Measurements from ENCODE around the gene OSBPL2.

Gene OSBPL2

GRCh38 chr20:62269378-62269777, 31.1 kb downstream of the OSBPL2 start:
- ATAC-seq (no peak), DNase-seq (no peak)
- Mint-ChIP-seq H3K4me1 (no peaks in the 10 kb centered on the region), H3K27ac (peak overlapping the region in 1 of 2 donors; percentile 49), H3K9me3 (no peaks in the 10 kb centered on the region), H3K27me3 (no peaks in the 10 kb centered on the region), H3K4me3 (no peak overlapping the region)

DNA sequence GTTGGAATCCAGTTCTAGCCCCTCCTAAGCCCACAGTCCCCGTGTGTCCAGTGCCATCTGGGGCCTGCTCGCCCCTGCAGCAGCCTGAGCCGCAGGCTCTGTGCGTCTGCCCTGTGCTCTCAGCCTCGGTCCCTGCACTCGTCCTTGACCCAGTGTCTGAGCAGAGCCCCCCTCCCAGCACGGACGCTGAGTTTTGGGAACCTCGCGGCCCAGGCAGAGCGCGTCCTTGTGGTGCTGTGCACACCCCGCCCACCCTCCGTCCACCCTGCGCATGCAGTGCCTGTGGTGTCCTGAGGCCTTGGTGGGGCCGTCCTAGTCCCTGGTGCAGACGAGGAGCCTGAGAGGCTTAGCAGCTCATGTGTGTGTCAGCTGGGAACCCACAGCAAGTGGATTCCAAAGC, 31.6 kb downstream of the OSBPL2 start:
- H3K27ac Mint-ChIP-seq = peak overlapping the region in 1 of 2 donors; percentile 48
- DNase-seq (no peak), ATAC-seq (no peak)
- H3K9me3 Mint-ChIP-seq = no peaks in the 10 kb centered on the region
- no peaks in the 10 kb centered on the region for H3K4me1 Mint-ChIP-seq
- H3K4me3 Mint-ChIP-seq = no peak overlapping the region
- H3K27me3 Mint-ChIP-seq = no peaks in the 10 kb centered on the region

- no peak for DNase-seq
- no peak overlapping the region for H3K4me3 Mint-ChIP-seq
- no peaks in the 10 kb centered on the region for H3K4me1 Mint-ChIP-seq
- H3K27me3 Mint-ChIP-seq = no peaks in the 10 kb centered on the region
- no peaks in the 10 kb centered on the region for H3K9me3 Mint-ChIP-seq
- ATAC-seq = no peak
- H3K27ac Mint-ChIP-seq = peak overlapping the region in 1 of 2 donors; percentile 74
These were observed 33.9 kb downstream of the OSBPL2 start for GRCh38 chr20:62272200-62272599.

DNA sequence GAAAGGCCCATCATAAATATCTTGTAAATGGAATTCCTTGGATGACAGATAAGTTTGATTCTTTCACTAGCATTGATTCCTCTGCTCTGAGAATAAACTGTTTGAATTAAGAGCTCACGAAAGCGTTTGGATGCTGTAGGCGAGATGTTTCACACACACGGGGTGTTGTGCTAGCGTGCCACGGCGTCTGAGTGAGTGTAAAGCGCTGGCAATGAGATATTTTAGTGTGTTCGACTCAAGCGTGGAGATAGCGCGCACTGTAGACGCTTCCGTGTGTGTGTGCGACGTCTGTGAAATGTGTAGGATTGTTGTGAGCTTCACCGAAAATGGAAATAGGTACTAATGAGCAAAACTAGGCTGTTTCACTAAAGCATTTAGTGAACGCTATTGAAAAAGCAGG, 35.1 kb downstream of the OSBPL2 start:
- H3K9me3 Mint-ChIP-seq = no peaks in the 10 kb centered on the region
- H3K27ac Mint-ChIP-seq = no peak overlapping the region

DNA sequence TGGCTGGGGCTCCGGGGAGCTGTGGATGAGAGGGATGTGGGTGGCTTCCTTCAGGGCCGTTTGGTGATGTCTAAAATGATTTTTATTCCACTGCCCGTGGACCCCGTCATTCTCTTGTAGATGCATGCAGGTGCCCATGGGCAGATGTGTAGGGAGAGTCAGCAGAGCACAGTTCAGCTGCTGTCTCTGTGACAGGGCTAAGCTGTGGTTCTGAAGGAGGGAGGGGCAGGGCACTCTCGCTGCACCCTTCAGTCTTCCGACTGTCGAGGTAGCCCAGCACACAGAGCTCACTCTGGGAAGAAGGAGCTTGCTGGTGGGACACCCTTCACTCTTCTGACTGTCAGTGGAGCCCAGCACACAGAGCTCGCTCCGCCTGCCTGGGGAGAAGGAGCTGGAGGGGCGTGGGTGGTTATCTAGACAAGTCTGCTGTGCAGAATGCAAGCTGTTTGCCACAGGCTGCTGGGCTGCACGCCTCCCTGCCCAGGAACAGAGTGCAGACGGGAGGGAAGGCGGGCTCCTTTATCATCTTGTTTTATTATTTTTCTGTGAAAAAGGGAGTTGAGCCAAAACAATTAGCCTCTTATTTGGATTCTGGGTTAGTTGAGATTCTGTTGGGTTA, 36.1 kb downstream of the OSBPL2 start:
- Mint-ChIP-seq H3K9me3 (no peaks in the 10 kb centered on the region), H3K27me3 (no peaks in the 10 kb centered on the region), H3K27ac (peak overlapping the region in 1 of 2 donors; percentile 63), H3K4me3 (no peak overlapping the region), H3K4me1 (no peaks in the 10 kb centered on the region)
- ATAC-seq = no peak
- DNase-seq = no peak

More for the DNA sequence above, 35.1 kb downstream of the OSBPL2 start:
- Mint-ChIP-seq H3K4me1 (no peaks in the 10 kb centered on the region), H3K27me3 (no peaks in the 10 kb centered on the region), H3K4me3 (no peak overlapping the region)
- no peak for ATAC-seq
- no peak for DNase-seq

DNA sequence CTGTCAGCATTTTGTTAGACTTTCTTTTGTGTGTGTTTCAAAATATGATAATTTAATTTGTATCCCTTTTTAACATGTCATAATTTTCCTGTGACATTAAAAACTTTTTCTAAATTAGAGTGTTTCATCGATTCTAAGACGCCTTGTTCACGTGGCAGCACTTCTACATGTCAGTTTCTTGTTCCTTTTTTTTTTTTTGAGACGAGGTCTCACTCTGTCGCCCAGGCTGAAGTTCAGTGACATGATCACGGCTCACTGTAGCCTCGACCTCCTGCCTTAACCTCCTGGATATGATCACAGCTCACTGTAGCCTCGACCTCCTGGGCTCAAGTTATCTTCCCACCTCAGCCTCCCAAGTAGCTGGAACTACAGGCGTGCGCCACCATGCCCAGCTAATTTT, 36.9 kb downstream of the OSBPL2 start:
- Mint-ChIP-seq H3K4me1 (no peaks in the 10 kb centered on the region), H3K27me3 (no peaks in the 10 kb centered on the region), H3K27ac (no peak overlapping the region), H3K9me3 (no peaks in the 10 kb centered on the region), H3K4me3 (no peak overlapping the region)
- no peak for DNase-seq
- no peak for ATAC-seq

DNA sequence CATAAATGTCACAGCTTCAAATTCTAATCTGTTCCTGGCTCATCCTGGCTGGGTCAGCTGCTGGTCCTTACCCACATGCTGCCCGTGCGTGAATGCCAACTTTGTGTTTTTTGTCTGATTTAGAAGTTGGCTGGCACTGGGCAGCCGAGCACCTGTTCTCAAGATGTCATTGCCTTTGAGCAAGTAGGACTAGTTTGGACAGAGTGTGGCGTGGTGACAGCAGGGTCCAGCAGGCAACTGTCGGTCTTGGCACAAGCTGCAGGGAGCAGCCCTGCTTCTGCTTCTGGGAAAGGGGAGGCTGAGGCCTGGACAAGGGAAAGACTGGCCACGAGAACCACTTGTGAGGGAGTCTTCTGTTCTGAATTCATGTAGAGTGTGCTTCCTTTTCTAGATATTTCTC, 38.1 kb downstream of the OSBPL2 start:
- H3K4me1 Mint-ChIP-seq = no peaks in the 10 kb centered on the region
- H3K27ac Mint-ChIP-seq = no peak overlapping the region
- no peak for ATAC-seq
- no peak overlapping the region for H3K4me3 Mint-ChIP-seq
- DNase-seq = no peak
- no peaks in the 10 kb centered on the region for H3K27me3 Mint-ChIP-seq
- no peaks in the 10 kb centered on the region for H3K9me3 Mint-ChIP-seq

GRCh38 chr20:62277253-62277652, 38.9 kb downstream of the OSBPL2 start:
- Mint-ChIP-seq H3K4me3 (no peak overlapping the region), H3K4me1 (no peaks in the 10 kb centered on the region), H3K27me3 (no peaks in the 10 kb centered on the region), H3K9me3 (no peaks in the 10 kb centered on the region), H3K27ac (no peak overlapping the region)
- ATAC-seq (no peak), DNase-seq (no peak)

GRCh38 chr20:62280303-62280702, 42.0 kb downstream of the OSBPL2 start:
- Mint-ChIP-seq H3K4me1 (no peaks in the 10 kb centered on the region), H3K27ac (no peak overlapping the region)

DNA sequence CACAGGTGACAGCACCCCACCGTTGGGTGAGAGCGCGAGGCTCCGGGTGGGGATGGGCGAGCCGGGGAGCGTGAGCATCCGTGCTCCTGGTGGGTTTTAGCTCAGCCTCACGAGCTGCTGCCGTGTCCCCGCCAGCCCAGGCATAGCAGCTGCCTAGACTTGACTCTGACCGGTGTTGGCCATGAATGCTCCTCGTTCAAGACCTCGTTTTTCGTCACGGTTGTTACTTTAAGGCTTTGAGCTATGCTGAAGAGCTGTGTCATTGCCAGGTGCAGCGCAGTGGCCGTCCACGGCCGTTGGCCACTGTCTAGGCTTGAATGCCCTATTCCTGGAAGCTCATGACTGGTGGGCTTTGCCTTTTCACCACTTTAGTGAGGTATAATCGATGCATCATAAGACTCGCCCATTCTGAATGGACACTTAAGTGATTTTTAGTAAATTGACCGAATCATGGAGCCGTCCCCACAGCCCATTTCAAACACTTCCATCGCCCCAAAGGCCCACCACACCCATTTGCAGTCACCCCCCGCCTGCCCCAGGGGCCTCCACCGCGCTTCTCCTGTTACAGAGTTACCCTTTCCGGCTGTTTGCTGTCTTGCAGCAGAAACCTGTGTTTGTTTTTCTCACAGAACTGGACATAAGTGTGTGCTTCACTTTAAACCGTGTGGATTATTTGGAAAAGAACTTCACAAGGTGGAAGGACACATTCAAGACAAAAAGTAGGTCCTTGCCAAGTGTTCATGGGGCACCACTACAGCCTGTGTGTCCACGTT, 43.0 kb downstream of the OSBPL2 start:
- Mint-ChIP-seq H3K27ac (peak overlapping the region in 1 of 2 donors; percentile 48), H3K9me3 (no peaks in the 10 kb centered on the region), H3K27me3 (no peaks in the 10 kb centered on the region)

More at GRCh38 chr20:62280303-62280702, 42.0 kb downstream of the OSBPL2 start:
- H3K9me3 Mint-ChIP-seq = no peaks in the 10 kb centered on the region
- H3K27me3 Mint-ChIP-seq = no peaks in the 10 kb centered on the region
- DNase-seq (no peak), ATAC-seq (no peak)
- no peak overlapping the region for H3K4me3 Mint-ChIP-seq

DNA sequence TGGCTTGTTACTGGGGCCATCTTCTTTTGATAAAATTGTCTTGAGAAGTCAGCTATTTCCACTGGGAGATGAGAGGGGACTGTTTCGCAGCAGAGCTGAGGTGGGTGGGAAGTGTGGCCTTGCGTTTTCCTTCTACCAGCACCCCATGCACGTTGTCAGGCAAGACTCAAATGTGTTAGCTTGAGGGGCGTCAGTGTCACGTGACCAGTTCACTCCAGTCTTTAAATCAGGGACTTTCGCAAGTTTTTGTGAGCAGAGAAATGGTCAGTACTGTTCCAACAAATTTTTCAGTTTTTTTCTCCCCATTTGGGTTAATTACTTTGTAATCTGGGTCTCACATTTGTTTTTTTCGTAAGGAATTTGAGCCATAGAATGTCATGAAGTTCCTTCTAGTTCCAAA, 43.8 kb downstream of the OSBPL2 start:
- no peak for ATAC-seq
- H3K4me1 Mint-ChIP-seq = no peaks in the 10 kb centered on the region
- H3K27me3 Mint-ChIP-seq = no peaks in the 10 kb centered on the region
- no peak overlapping the region for H3K27ac Mint-ChIP-seq
- H3K9me3 Mint-ChIP-seq = no peaks in the 10 kb centered on the region
- no peak overlapping the region for H3K4me3 Mint-ChIP-seq
- no peak for DNase-seq

More for the DNA sequence above, 43.0 kb downstream of the OSBPL2 start:
- Mint-ChIP-seq H3K4me1 (no peaks in the 10 kb centered on the region), H3K4me3 (no peak overlapping the region)
- DNase-seq = no peak
- ATAC-seq = no peak

DNA sequence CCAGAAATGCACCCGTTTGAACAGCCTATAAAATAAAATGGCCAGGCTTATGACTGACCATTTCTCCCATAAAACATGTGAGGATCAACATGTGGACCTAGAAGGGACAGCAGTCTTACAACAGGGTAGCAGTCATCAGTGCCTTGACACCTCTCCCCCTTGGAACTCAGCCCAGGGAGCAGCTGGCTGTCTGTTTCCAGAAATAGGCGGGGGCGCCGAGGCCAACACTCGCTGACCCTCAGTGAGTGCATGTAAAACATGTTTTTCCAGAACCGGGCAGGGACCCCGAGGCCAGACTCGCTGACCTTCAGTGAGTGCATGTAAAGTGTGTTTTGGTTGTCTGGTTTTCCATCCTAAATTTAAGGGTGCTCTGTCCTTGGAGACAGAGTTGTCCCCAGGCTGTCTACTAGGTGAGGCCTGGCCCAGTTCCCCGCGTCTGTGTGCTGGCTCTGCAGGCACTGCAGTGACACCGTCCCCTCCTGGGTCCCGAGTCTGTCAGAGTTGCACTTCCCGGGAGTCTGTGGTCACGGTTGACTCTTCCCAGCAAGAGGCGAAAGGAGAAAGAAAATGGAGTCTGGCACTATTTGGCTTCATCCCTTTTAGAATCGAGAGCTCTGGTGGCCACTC, 44.7 kb downstream of the OSBPL2 start:
- no peaks in the 10 kb centered on the region for H3K27me3 Mint-ChIP-seq
- no peak overlapping the region for H3K27ac Mint-ChIP-seq
- H3K4me3 Mint-ChIP-seq = no peak overlapping the region
- no peak for DNase-seq
- ATAC-seq = no peak
- H3K9me3 Mint-ChIP-seq = no peaks in the 10 kb centered on the region
- no peaks in the 10 kb centered on the region for H3K4me1 Mint-ChIP-seq

DNA sequence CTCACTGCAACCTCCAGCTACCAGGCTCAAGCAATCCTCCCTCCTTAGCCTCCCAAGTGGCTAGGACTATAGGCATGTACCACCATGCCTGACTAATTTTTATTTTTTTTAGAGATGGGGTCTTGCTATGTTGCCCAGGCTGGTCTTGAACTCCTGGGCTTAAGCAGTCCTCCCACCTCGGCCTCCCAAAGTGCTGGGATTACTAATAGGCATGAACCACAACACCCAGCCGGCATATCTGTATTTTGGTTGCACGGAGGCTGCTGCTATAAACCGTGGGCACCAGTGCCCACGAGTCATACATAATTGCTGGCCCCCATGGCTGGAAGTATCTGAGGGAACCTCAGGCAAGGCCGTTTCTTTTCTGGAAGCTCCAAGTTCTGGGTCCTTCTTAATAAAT, 46.1 kb downstream of the OSBPL2 start:
- no peak for DNase-seq
- Mint-ChIP-seq H3K27ac (no peak overlapping the region), H3K27me3 (no peaks in the 10 kb centered on the region), H3K4me1 (no peaks in the 10 kb centered on the region), H3K9me3 (no peaks in the 10 kb centered on the region), H3K4me3 (no peak overlapping the region)
- ATAC-seq = no peak

GRCh38 chr20:62285151-62285550, 46.8 kb downstream of the OSBPL2 start:
- no peaks in the 10 kb centered on the region for H3K4me1 Mint-ChIP-seq
- H3K9me3 Mint-ChIP-seq = no peaks in the 10 kb centered on the region
- H3K27me3 Mint-ChIP-seq = no peaks in the 10 kb centered on the region
- H3K4me3 Mint-ChIP-seq = no peak overlapping the region
- DNase-seq (no peak), ATAC-seq (no peak)
- H3K27ac Mint-ChIP-seq = no peak overlapping the region

DNA sequence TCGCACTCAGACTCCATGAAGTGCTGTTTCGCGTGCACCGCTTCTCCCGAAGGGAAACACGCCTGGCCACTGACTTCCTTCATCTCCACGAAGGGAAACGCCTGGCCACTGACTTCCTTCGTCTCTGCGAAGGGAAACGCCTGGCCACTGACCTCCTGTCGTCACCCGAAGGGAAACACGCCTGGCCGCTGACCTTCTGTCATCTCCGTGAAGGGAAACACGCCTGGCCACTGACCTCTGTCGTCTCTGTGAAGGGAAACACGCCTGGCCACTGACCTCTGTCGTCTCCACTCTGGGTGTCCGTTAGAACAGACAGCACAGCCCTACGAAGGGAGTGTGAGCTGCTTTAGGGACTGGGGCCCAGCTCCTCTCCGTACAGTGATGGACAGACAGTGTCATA, 47.4 kb downstream of the OSBPL2 start:
- Mint-ChIP-seq H3K9me3 (no peaks in the 10 kb centered on the region), H3K4me1 (no peaks in the 10 kb centered on the region), H3K27ac (peak overlapping the region in 1 of 2 donors; percentile 71), H3K27me3 (no peaks in the 10 kb centered on the region), H3K4me3 (no peak overlapping the region)
- no peak for DNase-seq
- no peak for ATAC-seq

DNA sequence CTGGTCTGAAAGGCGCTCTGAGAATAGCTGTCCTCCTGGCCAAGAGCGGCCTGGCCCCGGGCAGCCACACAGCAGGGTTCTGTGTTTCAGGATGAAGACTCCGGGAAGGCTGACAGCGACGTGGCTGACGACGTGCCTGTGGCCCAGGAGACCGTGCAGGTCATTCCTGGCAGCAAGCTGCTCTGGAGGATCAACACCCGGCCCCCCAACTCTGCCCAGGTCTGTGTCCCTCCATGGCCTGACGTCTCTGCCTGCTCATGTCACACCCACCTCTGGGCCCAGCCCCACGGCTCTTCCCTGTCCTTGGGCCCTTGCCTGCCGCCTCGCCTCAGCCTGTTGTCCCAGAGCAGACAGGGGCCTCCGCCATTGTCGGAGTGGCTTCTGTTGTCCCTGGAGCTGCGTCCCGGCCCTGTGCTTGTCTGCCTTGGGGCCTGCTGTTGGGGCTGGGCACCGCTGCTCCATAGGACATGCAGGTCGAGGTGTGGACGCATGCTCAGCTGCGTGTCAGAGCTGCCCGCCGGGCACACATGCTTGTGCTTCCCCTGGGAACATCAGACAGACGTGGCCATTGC, 48.3 kb downstream of the OSBPL2 start:
- DNase-seq (no peak), ATAC-seq (no peak)
- Mint-ChIP-seq H3K9me3 (no peaks in the 10 kb centered on the region), H3K27me3 (no peaks in the 10 kb centered on the region), H3K4me3 (no peak overlapping the region), H3K4me1 (no peaks in the 10 kb centered on the region), H3K27ac (no peak overlapping the region)

Measured in stimulated activated naive CD8-positive, alpha-beta T cell treated with anti-CD3 and anti-CD28 coated beads, Interleukin-15, amount 100 ng/mL, for 72 hours (primary cell).